ENCODE results near the gene COL26A1.

GRCh38 chr7:101340379-101340778 lies 22.3 kb upstream of the COL26A1 start:
- TF ChIP-seq CTCF (IDR thresholded peaks at IDR 0.05) (no peak), POLR2A (IDR thresholded peaks at IDR 0.05) (no peak)
